ENCODE measurements around the gene ANKRD24.

GRCh38 chr19:4164262-4164661 lies 18.2 kb upstream of the ANKRD24 start:
- TF ChIP-seq CTCF (IDR thresholded peaks at IDR 0.05; ENCODE audit: low read depth, low read length, poor library complexity, severe bottlenecking) (no peak), EZH2phosphoT487 (IDR thresholded peaks at IDR 0.05; ENCODE audit: borderline replicate concordance, low read length) (no peak)

All from DOHH2 (cell line).